Endothelial cell of umbilical vein (primary cell): ENCODE measurements around the gene ADAT1.

Experiments
- CTCF ChIP-seq, 2 donors: IDR thresholded peaks; 1 replicate in 1 of 2; 2 replicates in 1 of 2; pipeline ENCODE4 v1.5.1; 2011; ENCODE audit warnings: low read length in 2 of 2, mild to moderate bottlenecking in 2 of 2, moderate library complexity in 2 of 2, control low read depth in 1 of 2, inconsistent platforms in 1 of 2, low read depth in 1 of 2; ENCODE audit not compliant: insufficient read depth in 1 of 2; ENCODE audit errors: extremely low read depth in 1 of 2
- POLR2AphosphoS5 ChIP-seq: IDR thresholded peaks from 2 replicates; pipeline ENCODE4 v1.6.1; 2012; ENCODE audit warnings: low read depth, mild to moderate bottlenecking, control low read depth, low read length, moderate library complexity; ENCODE audit not compliant: insufficient read depth

- no peak for TF ChIP-seq CTCF (IDR thresholded peaks at IDR 0.05; ENCODE audit: extremely low read depth in 1 of 2, insufficient read depth in 1 of 2, low read depth in 1 of 2, low read length in 2 of 2)
- no peak for TF ChIP-seq POLR2AphosphoS5
Measured at GRCh38 chr16:75578725-75579124, 44.4 kb downstream of the ADAT1 start.
